CD4-positive, alpha-beta T cell treated with Interleukin-6 at 100 ng/mL for 8 hours (primary cell): ENCODE measurements around the gene OXLD1.
A peak's percentile ranks its signal among the peaks of the same experiment; 100 is the strongest.

ENCODE experiments used
- DNase-seq: peaks from one replicate; pipeline ENCODE4 v3.0.0-alpha.2; 2020; ENCODE audit warnings: mixed read lengths, low spot score

Gene OXLD1

DNA sequence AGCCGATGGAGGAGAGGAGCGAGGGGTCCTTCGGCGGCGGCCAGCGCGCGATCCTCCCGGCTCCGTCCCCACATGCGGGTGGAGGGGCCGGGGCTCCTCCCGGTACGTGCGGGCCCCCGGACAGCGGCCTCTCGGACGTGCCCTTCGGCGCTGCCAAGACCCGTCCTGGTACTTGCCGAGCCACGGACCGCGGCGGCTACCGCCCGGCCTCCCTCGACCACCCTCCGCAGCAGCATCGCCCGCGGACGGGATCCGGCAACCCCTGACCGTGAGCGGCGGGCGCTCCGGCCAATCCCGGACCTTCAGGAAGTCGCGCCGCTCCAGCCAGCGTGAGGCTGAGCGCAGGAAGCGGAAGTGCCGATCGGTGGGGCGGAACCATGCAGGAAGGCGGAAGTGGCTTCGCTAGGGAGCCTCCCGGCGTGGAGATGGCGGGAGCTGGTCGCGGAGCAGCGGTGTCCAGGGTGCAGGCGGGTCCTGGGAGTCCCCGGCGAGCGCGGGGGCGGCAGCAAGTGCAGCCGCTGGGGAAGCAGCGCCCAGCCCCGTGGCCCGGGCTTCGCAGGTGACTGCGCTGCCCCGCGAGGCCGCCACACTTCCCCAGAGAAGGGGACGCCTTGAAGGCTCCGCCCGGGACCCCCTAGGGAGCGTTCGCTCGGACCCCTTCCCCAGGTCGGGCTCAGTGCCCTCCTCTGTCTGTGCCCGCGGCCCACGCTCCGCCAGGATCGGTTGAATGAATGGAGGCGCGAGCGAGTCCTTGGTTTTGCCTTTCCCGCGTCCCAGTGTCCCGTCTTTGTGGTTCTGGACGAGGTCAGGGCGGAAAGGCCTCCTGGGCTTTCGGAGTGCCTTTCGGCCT lies at the start of gene OXLD1, which contains the start of gene CCDC137:
Gene OXLD1 (minus strand): TSS at position 264 of the 850 bp plus-strand sequence. CDS start 28 bp downstream, at position 236.
Gene CCDC137 (plus strand): TSS at position 396 of the 850 bp plus-strand sequence. CDS start 30 bp downstream, at position 426.
- DNase-seq: peak; percentile 92

DNA sequence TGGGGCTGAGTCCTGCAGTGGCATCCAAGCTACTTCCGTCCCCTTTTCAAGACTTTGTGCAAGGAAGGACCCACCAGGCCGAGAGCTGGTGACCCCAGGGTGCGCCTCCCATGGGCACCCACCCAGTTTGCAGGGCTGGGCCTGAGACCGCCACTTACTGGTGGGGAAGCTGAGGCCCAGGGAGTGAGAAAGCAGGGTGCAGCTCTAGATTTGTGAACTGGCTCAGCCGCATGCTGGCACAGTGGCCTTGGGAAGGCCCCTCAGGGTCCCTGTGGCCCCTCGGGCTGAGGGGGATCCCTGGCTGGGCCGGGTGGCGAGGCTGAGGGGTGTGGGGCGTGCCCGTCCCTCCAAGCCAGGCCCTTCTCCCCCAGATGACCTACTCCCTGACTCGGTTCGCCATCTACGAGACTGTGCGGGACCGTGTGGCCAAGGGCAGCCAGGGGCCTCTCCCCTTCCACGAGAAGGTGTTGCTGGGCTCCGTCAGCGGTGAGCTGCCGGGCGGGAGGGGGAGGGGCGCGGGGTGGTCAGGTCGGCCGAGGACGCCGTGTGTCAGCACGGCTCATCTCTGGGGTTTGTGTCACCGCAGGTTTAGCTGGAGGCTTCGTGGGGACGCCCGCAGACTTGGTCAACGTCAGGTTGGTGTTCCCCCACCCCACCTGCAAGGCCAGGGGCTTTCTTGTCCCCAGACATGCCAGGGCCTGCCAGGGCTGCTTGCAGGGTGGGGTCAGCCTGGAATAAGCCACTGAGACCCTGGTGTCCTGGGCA lies 48.9 kb upstream of the OXLD1 start:
- no peak for DNase-seq

DNA sequence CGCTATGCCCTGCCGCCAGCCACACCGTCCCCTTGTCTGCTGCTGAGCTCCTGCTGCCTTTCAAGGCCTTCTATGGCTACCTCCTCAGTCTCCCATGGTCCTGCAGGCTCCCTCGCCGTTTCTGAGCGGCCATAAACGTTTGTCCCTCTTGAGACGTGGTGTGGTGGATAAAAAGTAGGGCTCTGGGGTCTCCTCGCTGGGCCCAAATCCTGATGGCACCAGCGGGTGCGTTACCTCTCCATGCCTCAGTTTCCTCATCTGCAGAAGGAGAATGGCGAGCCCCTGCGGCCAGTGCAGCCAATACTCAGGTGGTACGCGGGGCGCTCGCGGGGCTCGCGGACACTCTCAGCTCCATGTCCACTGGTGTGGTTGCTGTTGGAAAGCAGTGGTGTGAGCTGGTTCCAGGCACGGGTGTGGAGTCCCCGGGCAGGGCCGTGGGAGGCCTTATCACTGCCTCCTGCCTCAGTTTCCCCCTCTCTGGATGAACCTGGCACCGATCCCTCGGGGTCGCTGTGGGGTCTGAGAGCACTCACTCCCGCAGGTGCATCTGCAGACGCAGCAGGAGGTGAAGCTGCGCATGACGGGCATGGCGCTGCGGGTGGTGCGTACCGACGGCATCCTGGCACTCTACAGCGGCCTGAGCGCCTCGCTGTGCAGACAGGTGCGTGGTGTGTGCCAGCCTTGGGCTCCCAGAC lies 48.2 kb upstream of the OXLD1 start:
- no peak for DNase-seq

DNA sequence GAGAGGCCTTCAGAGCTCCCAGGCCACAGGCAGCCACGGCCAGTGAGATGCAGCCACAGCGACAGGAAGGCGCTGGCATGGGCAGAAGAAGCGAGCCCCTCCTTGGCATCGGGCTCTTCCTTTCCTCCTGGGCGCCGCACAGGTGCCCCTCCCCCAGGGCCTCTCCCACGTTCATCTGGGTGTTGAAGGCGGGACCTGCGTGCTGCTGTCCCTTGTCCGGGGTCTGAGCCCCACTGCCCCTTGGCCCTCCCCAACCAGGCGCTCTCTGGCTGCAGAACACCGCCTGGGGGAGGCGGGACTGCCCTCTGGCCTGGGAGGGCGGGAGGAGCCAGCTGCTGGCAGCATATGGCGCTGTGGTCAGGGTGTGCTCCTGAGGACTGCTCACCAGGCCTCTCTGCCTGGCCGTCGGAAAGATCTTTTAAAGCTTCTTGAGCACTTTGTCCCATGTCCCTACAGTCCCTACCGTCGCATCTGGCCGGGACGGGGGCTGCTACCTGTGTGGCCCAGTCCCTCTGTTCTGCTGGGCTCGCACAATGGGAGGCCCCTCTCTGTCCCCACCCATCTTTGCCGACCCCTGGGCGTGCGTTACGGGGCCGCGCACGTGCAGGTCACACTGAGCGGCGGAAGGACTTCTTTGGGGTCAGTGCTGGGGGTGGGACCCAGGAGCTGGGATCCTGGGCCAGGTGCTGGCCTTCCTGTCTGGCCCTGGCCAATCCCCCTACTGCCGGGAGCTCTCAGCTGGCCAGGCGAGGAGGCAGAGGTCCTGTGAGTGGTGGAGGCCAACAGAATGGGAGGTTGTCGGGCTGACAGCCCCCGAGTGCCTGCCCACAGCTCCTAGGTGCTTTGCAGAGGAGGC lies 47.4 kb upstream of the OXLD1 start:
- DNase-seq: no peak

DNA sequence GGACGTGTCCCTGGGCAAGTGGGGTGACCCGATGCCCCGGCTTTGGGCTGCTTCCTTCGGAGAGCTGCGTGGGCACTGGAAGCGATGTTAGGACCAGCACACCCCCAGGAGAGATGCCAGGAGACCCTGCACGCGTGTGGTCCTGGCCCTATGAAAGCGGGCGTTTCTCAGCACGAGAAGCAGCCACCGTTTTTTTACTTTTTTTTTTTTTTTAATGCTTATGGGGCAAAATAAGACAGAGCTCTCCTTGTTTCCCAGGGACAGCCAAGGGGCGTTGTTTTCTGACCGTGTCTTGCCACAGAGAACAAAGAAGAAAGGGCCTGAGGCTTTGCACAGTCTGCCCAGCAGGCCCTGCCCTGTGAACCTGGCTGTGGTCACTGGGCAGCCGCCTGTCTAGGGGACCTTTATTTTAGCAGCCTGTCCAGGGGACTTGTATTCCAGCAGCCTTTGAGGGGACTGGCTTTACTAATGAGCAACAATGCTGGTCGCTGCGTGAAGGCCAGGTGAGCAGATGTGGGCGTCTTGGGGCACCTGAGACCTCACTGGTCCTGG lies 46.7 kb upstream of the OXLD1 start:
- no peak for DNase-seq

DNA sequence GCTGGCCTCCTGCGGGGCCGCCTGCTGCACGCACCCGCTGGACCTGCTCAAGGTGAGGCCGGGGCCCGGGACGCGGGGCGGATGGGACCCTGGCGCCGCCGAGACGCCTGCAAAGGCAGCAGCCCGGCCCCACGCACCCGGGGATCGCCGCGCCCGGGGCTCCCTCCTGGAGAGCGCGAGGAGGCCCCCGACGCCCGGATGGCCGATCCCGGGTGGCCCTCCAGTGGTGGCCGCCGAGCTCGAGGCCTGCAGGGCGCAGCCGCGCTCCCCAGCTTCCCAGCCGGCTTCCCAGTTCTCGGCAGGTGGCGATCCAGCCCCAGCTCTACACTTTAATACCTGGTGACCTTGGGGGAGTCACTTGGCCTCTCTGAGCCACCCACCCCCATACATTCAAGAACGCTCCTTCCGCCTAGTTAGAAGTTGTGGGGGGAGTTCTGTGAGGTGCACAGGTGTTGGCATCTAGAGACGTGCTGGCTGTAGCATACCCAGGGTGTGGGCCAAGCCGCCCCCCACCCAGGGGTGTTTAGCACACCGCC lies 46.1 kb upstream of the OXLD1 start:
- DNase-seq: no peak

DNA sequence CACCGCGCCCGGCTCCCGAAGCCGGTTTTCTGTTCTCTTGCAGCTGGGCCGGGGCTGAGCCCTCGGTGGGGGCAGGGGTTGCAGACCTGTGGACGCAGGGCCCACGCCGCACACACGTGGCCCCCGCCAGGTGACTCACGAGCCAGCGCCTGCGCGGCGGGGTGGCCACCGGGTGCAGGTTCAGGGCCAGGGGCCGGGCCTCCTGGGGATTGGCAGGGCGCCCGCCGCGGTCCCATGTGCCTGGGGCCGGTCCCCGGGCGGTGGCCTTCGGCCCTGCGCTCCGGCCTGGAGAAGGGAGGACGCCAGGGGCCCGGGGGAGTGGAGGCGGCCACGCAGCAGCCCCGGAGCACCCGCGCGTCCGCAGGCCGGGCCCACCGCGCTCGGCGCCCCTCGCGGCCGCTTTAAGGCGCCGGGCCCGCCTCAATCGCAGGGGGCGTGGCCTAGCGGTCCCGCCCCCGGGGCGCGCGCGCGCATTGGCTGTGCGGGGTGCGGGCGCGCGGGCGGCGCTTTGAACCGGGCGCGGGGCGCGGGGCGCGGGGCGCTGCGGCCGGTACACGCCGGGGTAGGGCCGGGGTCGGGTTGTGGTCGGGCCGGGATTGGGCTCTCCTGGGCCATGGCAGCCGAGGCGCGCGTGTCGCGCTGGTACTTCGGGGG lies 45.5 kb upstream of the OXLD1 start, which contains the start of gene SLC25A10:
Gene SLC25A10 (plus strand): TSS at position 471 of the 654 bp plus-strand sequence. CDS start 143 bp downstream, at position 614.
- DNase-seq: peak; percentile 79

DNA sequence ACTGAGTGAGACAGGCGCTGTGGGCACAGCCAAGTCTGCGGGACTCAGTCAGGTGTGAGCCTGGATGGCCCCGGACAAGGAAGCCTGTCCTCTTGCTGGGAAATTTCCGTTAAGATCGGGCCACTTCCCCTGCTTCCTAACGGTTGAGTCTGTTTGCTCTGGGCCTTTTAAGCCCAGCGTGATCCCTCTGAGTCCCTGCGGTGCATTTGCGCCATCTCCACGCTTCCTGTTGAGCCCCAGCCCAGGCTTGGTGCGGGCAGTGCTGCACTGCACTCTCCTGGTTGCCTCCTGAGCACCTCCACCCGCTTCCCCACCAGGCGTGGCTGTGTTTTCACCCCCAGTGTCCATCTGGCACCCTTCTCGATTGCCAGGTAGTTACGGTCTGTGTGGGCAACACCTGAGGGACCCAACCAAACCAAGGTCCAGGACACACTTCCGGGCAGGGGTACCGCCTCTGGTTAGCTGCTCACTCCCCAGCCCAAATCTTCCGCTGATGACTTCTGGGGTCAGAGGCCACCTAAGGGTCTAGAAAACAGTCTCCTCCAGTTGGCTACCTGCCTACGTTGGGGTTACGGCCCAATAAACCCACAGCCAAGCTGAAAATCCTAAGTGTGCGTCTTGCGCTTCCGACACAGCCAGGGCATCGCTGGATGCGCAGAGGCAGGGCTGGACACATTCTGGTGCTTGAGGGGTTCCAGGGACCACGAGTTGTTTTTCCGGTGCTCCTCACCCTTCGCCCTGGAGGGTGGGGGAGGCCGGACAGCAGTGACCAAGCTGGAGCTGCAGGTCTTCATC lies 44.3 kb upstream of the OXLD1 start:
- DNase-seq: no peak

DNA sequence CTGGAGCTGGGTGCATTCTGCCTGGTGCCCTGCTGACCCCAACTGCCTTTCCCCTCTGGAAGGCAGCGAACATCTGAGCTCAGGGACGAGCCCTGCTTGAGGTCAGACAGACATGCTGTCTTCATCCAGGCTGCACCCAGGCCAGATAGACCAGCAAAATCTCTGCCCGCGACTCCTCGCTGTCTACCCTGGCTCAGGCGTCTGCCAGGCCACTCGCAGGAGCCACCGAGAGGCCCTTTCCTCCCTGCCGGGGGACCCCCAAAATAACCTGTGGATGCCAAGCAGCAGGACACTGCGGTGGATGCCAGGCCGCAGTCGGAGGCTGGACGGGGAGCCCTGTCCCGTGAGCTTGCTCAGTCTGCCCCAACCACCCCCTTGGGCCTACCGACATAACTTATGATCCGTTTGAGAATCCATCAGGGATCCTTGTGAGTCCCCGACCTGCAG lies 42.4 kb upstream of the OXLD1 start:
- DNase-seq: no peak

DNA sequence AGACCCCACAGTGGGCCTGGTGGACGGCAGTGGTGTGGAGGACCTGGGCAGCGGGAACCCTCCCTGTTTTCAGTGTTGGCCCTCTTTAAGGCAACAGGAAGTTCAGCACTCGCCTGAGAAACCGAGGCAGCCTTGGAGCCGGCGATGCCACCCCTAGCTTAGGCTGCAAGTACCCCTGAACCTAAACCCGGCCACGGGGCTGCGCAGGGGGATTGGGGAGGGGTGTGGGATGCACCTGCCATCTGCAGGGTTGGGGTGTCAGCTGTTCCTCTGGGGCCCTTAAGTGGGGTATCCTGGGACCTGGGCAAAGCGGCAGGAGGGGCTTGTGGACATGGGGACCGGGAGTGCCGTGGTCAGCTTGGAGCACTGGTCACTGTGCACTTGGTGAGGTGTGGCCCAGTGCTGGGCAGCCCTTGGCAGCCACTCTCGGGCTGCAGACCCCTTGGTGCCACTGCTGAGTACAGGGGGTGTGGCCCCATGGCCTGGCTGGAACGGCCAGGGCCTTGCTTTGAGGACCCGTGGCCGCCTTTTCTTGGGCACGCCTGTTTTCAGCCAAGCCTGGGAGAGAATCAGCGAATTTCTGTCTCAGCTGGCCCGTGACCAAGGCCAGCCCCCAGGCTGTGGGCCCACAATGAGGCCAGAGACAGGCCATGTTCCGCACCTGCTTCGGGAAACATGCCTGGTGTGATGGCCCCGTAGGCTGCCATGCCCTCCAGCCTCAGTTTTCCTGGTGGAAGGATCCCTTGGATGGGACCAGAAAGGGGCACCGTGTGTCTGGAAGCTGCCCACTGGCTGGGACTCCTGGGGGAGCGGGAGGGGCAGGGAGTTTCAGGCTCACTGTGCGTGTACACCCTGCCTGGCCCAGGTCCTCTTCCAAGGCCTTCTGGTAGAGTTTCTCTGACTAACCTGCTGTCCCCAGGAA lies 41.6 kb upstream of the OXLD1 start:
- no peak for DNase-seq

DNA sequence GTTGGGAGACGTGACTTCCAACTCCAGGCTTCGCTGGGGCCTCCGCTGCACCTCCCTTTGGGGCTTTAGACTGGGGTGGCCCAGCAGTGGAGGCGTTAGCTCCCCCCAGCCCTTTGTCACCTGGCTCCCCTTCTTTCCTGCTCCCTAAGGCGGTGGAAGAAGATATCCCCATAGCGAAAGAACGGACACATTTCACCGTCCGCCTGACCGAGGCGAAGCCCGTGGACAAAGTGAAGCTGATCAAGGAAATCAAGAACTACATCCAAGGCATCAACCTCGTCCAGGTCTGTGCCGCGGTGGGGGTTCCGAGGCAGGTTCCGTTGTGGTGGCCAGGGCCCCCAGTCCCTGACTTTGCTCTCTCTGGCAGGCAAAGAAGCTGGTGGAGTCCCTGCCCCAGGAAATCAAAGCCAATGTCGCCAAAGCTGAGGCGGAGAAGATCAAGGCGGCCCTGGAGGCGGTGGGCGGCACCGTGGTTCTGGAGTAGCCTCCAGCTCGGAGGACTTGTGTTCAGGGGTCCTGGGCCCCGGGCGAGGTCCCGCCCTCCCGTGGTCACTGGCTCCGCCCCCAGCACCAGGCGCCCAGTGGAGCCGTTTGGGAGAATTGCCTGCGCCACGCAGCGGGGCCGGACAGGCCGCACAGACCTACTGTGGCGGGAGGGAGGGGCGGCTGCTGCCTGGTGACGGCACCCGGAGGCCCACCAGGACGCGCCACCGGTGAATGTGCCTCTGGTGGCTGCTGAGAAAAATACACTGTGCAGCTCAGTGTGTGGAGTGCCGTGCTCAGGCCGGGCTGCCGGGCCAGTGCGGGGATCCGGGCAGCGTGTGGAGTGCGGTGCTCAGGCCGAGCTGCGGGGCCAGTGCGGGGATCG lies 40.6 kb upstream of the OXLD1 start:
- no peak for DNase-seq

DNA sequence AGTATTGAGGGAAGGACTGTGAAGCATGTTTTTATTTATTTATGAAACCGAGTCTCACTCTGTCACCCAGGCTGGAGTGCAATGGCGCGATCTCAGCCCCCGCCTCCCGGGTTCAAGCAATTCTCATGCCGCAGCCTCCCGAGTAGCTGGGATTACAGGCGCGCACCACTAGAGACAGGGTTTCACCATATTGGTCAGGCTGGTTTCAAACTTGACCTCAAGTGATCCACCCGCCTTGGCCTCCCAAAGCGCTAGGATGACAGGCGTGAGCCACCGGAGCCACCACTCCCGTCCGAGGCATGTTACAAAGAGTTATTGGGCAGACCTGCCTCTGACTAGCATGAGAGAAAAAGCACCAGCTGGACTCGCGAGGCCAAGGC lies 39.8 kb upstream of the OXLD1 start:
- no peak for DNase-seq

DNA sequence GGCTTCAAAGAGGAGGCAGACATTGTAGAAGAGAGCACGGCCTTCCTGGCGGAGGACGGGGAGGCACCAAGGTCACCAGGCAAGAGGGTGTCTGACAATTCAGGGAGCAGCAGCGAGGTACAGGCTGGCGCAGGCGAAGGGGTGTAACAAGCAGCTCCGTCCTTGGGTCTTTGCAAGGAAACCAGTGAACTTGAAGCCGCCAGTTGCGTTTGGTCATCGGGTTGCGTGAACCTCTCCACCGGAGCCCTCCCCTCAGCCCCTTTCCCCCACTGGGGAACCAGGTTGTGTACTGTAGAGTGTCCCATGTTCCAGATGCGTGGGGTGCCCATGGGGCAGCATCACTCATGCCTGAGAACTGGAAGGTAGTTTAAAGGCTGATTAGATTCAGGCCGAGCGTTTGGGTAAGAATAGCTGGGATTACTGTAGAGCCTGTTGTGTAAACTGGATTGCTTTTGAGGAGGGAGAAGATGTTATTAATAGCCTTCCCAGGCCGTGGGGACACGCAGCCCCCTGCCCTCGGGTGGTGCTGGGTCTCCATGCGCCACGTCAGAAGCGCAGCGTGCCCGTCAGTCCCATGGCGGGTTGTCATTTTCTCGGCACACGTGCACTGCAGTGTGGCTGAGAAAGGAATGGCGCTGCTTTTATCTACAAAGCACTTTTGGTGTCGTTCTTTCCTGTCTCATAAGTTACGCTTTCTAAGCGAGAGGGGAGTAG lies 39.3 kb upstream of the OXLD1 start:
- DNase-seq: no peak

DNA sequence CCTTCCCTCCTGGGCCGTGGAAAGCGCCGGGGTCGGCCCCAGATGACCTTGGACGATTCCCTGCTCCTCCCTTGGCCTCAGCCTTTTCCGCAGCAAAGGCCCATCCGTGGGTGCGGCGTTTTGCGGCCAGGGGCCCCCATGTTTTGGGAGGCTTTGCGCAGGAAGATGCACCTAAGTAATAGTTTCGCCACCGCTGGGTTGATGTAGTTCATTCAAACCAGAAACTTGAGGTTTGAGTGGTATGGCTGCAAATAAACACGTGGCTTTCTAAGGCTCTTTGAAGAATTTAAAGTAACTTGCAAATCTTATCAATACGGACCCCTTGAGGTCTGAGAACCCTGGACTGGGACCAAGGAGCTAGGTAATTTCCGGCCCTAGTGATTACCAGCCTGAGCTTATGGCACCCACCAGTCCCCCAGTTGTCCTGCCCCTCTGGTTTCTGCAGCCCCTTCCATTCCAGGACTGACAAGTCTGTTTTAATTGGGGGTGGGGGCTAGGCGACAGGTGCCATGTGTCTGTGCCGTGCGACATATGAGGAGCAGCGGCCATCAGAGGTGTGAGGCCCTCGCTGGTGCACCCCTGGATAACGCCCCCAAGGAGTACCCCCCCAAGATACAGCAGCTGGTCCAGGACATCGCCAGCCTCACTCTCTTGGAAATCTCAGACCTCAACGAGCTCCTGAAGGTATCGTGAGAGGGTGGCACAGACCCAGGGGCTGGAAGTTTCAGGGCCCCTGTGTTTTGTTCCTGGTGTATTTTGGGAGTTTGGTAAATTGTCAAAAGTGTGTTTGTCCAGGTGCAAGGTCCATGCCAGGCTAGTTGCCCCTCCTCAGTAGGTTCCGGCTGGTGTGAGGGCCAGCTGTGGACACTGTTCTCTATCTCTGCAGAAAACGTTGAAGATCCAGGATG lies 37.6 kb upstream of the OXLD1 start:
- no peak for DNase-seq

DNA sequence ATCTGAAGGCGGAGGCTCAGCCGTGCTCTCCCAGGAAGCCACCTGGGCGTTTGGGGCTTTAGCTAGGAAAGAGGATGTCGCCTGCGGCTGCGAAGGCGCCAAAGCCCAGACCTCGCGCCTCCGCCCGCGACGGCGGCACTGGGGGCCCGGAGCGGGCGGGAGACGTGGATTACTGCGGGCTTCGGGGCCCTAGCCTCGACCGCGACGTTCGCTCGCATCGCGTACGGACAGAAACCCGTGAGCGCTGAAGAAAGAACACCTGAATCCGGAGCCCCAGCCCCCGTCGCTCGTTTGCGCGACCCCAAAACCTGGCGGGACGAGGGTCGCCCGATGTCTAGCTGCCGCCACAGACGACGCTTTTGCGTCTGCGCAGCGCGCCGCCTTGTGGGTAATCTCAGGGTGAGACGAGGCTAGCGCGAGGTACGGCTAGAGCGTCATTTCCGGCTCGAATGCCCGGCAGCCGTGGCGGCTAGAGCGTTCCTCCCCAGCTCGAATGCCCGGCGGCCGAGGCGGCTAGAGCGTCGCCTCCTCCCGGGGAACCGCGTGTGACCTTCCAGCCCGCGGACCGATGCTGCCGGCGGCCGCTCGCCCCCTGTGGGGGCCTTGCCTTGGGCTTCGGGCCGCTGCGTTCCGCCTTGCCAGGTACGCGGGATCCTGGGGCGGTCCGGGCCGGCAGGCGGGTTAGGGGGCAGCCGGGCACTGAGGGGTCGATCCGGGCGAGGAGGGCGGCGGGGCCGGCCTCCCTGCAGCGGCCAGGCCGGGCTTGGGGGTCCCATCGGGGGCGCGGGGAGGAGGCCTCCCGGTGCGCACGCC lies 36.7 kb upstream of the OXLD1 start, which contains the start of gene MRPL12:
Gene MRPL12 (plus strand): TSS at position 434 of the 813 bp plus-strand sequence. CDS start 135 bp downstream, at position 569.
- DNase-seq: peak; percentile 87
